ENCODE measurements around the gene B9D1. TPM values are rescaled to one million over a fixed set of nuclear protein-coding genes. Genes with fewer than 3 reads are reported as not detected.
"Not testable (repeated sequence)": the region's sequence is repeated elsewhere in the genome, so short reads cannot be mapped to it uniquely, and the experiment has no call there.

The B9D1 gene
- total RNA-seq, 1 experiment from 2014 or later, result 48.0 TPM

DNA sequence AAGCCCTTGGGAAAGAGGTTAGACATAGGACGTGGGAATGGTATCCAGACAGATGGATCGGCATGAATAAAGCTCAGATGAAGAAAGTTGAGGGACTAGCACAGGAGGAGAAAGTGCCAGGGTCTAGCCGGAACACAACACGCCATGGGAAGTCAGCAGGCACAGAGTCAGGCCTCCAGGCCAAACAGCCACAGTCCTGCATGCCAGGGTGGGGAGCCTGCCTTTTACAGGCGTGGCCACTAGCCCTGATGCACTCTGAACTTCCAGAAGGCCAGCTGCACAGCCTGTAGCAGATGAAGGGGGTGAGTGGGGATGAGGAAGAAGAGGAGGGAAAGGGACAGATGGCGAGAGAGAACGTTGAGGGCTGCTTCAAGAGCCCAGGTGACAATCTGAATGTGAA is 5.2 kb downstream of the B9D1 start:
- Histone ChIP-seq H3K36me3 (ENCODE audit: low read depth, low read length) (no peaks in the 10 kb centered on the region), H3F3A (ENCODE audit: low read length, unreplicated experiment) (no peaks in the 10 kb centered on the region), H2AFZ (ENCODE audit: low read length) (no peak overlapping the region), H3K4me3 (ENCODE audit: low read length) (no peak overlapping the region), H3K79me2 (ENCODE audit: low read length) (peaks cover 4% of the 10 kb centered on the region), H3K4me1 (ENCODE audit: insufficient read depth, low read length) (peaks cover 20% of the 10 kb centered on the region), H3K27me3 (ENCODE audit: low read length) (no peaks in the 10 kb centered on the region), H3K9me2 (replicated peaks; ENCODE audit: low read length) (no peaks in the 10 kb centered on the region), H3K9ac (ENCODE audit: low read length) (no peak overlapping the region), H3K9me3 (ENCODE audit: low read length) (no peaks in the 10 kb centered on the region), H3K27ac (ENCODE audit: low read length) (no peak overlapping the region), H4K20me1 (ENCODE audit: low read length) (no peaks in the 10 kb centered on the region), H3K4me2 (ENCODE audit: low read length) (no peak overlapping the region)
- intact Hi-C loops (cut with micrococcal nuclease), result no loop called here
- TF ChIP-seq, protein P1, sequence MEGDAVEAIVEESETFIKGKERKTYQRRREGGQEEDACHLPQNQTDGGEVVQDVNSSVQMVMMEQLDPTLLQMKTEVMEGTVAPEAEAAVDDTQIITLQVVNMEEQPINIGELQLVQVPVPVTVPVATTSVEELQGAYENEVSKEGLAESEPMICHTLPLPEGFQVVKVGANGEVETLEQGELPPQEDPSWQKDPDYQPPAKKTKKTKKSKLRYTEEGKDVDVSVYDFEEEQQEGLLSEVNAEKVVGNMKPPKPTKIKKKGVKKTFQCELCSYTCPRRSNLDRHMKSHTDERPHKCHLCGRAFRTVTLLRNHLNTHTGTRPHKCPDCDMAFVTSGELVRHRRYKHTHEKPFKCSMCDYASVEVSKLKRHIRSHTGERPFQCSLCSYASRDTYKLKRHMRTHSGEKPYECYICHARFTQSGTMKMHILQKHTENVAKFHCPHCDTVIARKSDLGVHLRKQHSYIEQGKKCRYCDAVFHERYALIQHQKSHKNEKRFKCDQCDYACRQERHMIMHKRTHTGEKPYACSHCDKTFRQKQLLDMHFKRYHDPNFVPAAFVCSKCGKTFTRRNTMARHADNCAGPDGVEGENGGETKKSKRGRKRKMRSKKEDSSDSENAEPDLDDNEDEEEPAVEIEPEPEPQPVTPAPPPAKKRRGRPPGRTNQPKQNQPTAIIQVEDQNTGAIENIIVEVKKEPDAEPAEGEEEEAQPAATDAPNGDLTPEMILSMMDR (conservative IDR thresholded peaks at IDR 0.05; ENCODE audit: low read depth, low read length), result no peak
- TF ChIP-seq EZH2phosphoT487 (IDR thresholded peaks at IDR 0.05; ENCODE audit: borderline replicate concordance, low read length), result no peak
- ChIA-PET CTCF (no interaction called here), POLR2A (ENCODE audit: unreplicated experiment) (no interaction called here)
- BruUV-seq (replicated peaks), result no TSS peak
- ATAC-seq (no peak), DNase-seq (no peak)

DNA sequence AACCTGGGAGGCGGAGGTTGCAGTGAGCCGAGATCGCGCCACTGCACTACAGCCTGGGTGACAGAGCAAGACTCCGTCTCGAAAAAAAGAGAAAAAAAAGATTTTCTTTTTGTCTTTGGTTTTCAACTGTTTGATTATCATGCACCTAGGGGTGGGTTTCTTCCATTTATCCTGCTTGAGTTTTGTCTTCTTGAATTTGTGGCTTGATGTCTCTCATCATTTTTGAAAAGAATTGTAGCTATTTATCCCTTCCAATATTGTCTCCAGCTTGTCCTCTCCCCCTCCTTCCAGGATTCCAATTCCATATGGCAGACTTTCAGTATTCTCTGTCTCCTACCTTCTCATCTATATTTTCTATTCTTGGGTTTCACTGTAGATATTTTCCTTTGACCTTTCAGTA is 7.8 kb downstream of the B9D1 start:
- POLR2A ChIA-PET (ENCODE audit: unreplicated experiment), result interaction anchor here (1.1 kb wide), 1 partner anchor 23 kb away, joined by 6 read pairs; no protein-coding TSS in a partner anchor
- Histone ChIP-seq H3K9ac (ENCODE audit: low read length) (no peak overlapping the region), H3K27me3 (ENCODE audit: low read length) (no peaks in the 10 kb centered on the region), H3K79me2 (ENCODE audit: low read length) (no peaks in the 10 kb centered on the region), H3F3A (ENCODE audit: low read length, unreplicated experiment) (no peaks in the 10 kb centered on the region), H3K4me1 (ENCODE audit: insufficient read depth, low read length) (peaks cover 15% of the 10 kb centered on the region), H3K36me3 (ENCODE audit: low read depth, low read length) (no peaks in the 10 kb centered on the region), H3K9me3 (ENCODE audit: low read length) (no peaks in the 10 kb centered on the region), H3K4me3 (ENCODE audit: low read length) (no peak overlapping the region), H3K27ac (ENCODE audit: low read length) (peak overlapping the region; percentile 17; the same call in 1 of the 2 replicates), H3K9me2 (replicated peaks; ENCODE audit: low read length) (no peaks in the 10 kb centered on the region), H2AFZ (ENCODE audit: low read length) (no peak overlapping the region), H3K4me2 (ENCODE audit: low read length) (no peak overlapping the region), H4K20me1 (ENCODE audit: low read length) (no peaks in the 10 kb centered on the region)
- CTCF ChIA-PET, result interaction anchor here (0.6 to 1.1 kb wide), 2 partner anchors 28 to 76 kb away, joined by 3 to 6 read pairs; no protein-coding TSS in a partner anchor
- TF ChIP-seq EZH2phosphoT487 (IDR thresholded peaks at IDR 0.05; ENCODE audit: borderline replicate concordance, low read length) (no peak), EZH2 (IDR thresholded peaks at IDR 0.05; ENCODE audit: low read length, unreplicated experiment) (no peak)
- TF ChIP-seq, protein P1 (conservative IDR thresholded peaks at IDR 0.05; ENCODE audit: low read depth, low read length), result no peak
- intact Hi-C loops (cut with micrococcal nuclease), result no loop called here
- DNase-seq (no peak), ATAC-seq (no peak)
- BruUV-seq (replicated peaks), result no TSS peak

DNA sequence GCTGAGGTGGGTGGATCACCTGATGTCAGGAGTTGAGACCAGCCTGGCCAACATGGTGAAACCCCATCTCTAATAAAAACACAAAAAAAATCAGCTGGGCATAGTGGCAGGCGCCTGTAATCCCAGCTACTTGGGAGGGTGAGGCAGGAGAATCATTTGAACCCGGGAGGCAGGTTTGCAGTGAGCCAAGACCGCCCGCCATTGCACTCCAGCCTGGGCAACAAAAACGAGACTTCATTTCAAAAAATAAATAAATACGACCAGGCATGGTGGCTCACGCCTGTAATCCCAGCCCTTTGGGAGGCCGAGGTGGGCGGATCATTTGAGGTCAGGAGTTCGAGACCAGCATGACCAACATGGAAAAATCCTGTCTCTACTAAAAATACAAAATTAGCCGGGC is 9.1 kb downstream of the B9D1 start:
- CTCF ChIA-PET, result interaction anchor here (0.6 to 1.1 kb wide), 3 partner anchors 10 to 1640 kb away, joined by 6 to 13 read pairs (median 6); partner anchors contain the start of gene B9D1
- H3K79me2 ChIP-seq (ENCODE audit: low read length); H3K4me2 ChIP-seq (ENCODE audit: low read length); ATAC-seq; H3K36me3 ChIP-seq (ENCODE audit: low read depth, low read length); H3K27ac ChIP-seq (ENCODE audit: low read length); H4K20me1 ChIP-seq (ENCODE audit: low read length); intact Hi-C loops (cut with micrococcal nuclease); DNase-seq; H2AFZ ChIP-seq (ENCODE audit: low read length); H3K27me3 ChIP-seq (ENCODE audit: low read length); H3K9me2 ChIP-seq (replicated peaks; ENCODE audit: low read length); H3K9me3 ChIP-seq (ENCODE audit: low read length); H3K9ac ChIP-seq (ENCODE audit: low read length); H3F3A ChIP-seq (ENCODE audit: low read length, unreplicated experiment); BruUV-seq (replicated peaks); H3K4me3 ChIP-seq (ENCODE audit: low read length): not testable (repeated sequence)
- POLR2A ChIA-PET (ENCODE audit: unreplicated experiment), result interaction anchor here (1.1 kb wide), 1 partner anchor 24 kb away, joined by 6 read pairs; no protein-coding TSS in a partner anchor
- H3K4me1 ChIP-seq (ENCODE audit: insufficient read depth, low read length), result peaks cover 18% of the 10 kb centered on the region

All from PC-3 (cell line).